Stimulated activated CD8-positive, alpha-beta memory T cell treated with anti-CD3 and anti-CD28 coated beads, Interleukin-12 subunit alpha, Interleukin-12 subunit beta, amount 100 ng/mL, for 1 hour (primary cell): ENCODE data around the gene DNAH8.

Experiments used
- DNase-seq: peaks from one replicate; pipeline ENCODE4 v3.0.0-alpha.2; 2020; ENCODE audit warnings: low read depth

Gene DNAH8

DNA sequence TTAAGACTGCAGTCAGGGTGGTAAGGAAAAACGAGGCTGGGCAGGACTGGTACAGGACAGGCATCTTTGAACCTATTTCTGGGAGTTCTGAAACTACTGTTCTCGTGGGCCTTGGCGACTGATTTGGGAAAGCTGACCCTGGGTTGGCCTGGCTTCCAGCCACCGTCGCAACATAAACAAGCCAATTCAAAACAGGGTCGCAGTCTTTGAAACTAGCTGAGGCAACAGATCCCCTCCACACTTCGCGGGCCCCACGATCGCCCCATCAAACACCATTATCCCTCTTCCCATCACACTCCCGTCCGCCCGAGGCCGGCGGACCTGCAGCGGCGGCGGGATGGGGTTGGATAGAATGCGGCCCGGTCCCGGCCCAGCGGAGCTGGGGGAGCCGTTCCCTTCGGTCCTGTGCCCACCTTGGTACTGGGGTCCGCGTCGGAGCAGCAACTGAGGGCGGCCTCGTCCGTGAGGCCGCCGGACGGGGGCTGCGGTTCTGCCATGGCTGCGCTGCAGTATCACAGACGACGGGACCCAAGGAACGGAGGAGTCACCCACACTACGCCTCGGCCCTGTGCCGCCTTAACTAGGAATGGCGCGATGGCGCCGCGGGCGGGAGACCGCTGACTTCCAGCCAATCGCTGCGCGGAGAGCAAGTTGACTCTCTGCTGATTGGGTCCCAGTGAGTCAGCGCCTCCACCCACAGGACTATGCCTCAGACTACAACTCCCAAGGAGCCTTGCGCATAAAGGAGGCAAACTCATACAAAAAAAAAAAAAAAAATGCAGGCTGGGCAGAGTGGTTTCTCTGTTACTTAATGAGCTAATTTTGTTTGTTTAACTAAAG, 12.3 kb upstream of the DNAH8 start, which contains the start of gene GLO1:
Gene GLO1 (minus strand): TSS at position 588 of the 840 bp plus-strand sequence. CDS start 91 bp downstream, at position 497.
- peak; percentile 95 for DNase-seq

DNA sequence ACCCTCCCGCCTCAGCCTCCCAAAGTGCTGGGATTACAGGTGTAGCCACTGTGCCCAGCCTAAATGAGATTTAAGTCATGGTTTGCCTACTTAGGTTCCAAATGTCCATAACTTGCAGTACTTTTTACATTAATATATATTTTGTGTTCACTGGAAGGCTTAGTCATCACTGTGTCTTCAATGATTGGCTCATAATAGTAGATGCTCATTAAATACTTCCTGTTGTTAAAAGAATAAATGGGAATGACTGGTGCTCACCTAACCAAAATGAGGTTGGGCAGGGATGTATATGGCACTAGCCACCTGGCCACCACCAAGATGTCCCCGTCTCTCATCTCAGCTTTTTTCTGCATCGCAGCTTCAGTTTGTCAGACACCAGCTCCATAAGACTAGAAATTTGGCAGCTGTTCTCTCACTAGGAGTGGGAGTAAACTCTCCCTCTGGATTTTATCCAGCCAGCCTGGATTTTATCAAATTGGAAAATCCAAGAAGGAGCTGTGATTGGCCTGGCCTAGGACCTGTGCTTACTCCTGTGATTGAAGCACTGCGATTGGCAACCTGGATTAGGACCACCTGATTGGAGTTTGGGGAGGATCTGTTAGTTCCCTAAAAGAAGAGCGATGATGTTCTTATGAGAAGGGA, 11.0 kb upstream of the DNAH8 start:
- DNase-seq, result no peak

DNA sequence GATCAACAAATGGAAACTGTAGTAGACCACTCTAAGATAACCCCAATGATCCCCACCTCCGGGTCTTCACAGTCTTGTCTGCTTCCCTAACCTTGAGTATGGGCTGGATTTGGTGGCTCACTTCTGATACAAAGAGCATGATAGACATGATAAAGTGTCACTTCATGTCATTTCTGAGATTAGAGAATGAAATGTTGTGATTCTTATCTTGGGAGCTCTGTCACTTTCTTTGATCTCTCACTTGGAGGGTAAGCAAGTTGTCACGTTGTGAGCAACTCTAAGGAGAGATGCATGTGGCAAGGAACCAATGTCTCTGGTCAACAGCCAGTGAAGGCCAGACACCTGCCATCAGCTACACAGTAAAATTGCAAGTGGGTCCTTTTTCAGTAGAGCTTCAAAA, 9.2 kb upstream of the DNAH8 start:
- no peak for DNase-seq

DNA sequence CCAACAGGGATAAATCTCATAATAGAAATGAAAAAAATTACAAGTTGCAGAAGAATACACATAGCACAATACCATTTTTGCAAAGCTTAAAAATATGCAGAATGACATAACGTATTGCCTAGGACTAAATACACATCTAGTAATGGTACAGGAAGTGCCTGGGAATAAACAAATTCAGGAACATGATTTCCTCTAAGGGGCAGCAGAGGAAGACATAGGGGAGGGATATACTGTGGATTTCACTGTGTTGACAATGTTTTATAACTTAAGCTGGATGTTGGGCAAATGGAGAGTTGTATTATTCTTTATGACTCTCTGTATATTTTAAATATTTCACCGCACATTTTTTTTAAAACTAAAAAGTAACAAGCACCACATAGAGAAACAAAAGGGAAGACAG, 6.6 kb upstream of the DNAH8 start:
- DNase-seq, result no peak

DNA sequence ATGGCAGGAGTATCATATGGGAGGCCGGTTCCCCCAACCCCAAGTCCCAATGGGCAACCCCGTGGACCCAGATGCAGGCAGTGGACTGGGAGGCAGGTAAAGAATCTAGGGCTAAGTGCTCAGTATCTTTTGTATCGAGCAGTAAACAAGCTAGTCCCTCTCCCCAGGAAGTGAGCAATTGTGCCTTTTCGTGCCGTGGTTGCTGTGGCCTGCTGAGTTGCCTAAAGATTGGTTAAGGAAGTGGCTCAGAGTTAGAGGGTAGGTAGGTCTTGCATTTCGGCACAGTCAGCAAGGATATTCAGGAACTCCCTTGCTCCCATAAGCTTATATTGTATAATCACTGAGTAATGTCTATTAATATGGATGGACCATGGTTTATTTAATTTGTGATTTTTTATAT, 1.3 kb upstream of the DNAH8 start:
- DNase-seq, result peak; percentile 26

DNA sequence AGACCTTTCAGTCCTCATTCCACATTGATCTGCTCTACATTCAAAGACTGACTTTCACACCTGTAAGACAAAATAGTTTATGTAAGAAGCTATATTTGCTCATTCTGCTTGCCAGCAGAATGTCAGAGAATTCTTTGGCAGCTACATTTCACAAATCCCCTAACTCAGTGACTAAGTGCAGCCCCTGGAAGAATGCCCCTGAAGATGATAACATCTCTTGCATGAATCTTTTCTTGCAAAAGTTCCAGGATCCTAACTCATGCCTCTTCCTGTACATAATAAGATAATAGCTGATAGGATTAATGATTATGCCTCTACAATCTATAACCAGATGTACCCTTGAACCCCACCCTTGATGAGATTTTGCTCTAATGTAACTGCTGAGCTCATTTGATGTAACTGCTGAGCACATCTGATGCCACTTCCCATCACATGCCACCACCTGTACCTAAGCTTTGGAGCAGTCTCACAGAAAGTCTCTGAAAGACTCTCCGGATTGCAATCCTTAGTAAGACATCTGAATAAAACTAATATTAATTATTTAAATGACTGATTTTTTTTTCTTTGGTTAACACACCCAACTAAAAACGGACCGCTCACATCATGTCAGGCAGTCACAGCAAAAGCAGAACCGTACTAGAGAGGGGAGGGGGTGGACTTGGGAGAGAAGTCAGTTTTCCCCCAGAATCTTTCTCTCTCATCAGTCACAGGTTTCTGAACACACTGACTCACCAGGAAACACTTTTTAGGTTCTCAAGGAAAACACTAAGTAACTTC, 684 bp upstream of the DNAH8 start:
- no peak for DNase-seq

DNA sequence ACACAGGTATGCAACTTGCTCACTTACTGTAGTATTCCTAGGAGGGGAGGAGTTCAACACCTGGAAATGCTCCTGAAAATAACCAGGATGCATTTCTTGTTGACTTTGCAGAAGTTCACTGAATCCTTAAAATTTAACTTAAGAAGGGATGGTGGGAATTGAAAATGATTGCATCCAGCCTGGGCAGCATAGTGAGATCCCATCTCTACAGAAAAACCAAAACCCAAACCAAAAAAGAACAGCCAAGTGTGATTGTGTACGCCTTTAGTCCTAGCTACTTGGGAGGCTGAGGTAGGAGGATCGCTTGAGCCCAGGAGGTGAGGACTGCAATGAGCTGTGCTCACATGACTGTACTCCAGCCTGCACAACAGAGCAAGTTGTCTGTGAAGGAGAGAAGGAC, 1.7 kb downstream of the DNAH8 start:
- DNase-seq, result no peak

DNA sequence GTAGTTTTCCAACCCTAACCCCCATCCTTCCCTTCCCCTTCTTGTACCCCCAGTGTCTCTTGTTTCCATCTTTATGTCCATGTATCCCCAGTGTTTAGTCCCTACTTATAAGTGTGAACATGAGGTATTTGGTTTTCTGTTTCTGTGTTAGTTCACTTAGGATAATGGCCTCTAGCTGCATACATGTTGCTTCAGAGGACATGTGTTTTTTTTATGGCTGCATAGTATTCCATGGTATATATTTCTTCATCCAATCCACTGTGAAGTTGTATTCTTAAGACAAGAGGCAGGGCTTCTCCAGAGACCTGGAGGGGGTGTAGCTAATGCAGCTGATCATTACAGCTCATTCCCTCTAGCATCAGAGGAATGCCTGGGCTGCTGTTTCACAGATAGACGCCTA, 4.2 kb downstream of the DNAH8 start:
- DNase-seq, result no peak

DNA sequence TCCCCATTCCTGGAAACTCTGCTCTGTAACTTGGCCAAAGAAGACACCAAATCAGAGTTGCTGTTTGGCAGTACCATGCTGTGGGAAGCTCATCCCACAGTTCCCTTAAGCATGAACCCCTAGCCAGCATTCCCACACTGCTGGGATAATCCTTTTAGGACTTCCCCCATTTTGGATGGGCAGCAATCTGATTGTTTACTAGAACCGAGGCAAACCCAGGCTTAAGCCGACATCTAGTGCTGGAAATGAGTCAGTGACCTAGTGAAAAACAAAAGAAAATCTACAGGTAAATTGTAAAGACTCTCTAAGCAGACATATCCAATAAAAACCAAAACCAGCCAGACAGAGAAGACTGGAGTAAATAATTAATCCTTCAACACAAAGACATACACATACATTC, 5.2 kb downstream of the DNAH8 start:
- no peak for DNase-seq

DNA sequence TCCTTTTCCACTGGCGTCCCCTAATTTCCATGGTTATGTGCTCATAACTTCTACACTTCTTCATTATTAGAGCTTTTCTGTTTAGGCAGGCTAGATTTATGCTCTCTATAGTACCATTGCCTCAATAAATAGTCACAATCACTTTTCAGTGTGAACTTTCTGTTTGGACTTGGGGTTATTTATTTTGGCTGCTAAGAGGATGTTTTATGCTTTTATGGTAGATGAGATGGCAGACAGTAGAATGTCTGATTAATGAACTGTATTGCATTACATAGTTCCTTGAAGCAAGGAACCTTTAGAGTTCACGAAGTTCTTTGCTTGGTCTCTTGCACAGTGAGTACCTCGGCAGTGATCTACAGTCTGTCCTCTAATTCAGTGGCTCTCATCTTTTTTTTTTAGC, 6.9 kb downstream of the DNAH8 start:
- DNase-seq, result no peak

DNA sequence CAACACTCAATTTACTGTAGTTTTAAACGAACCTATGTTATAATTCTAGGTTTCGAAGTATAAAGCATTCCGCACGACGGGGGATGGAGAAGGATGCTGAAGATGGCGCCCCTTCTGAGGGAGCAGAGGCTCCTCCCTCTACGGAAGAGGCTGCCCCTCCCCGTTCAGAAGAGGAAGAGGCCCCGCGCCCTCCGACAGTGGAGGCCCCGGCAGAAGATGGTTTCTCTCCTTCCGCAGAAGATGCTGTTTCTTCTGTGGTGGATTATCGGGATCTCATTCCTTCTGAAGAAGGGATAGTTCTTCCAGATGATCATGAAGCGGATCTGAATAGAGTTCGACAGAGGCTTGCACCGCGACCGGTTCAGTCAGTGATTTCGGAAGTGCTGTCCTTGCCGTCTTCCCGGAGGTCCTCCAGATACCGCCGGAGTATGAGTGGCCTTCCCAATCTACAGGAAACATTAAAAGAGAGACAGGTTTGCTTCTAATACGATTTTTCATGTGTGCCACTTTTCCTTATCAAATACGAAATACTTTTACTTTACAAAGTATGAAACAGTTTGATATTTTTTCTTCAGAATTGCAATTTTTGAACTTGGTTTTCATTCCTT, 7.7 kb downstream of the DNAH8 start:
- no peak for DNase-seq

DNA sequence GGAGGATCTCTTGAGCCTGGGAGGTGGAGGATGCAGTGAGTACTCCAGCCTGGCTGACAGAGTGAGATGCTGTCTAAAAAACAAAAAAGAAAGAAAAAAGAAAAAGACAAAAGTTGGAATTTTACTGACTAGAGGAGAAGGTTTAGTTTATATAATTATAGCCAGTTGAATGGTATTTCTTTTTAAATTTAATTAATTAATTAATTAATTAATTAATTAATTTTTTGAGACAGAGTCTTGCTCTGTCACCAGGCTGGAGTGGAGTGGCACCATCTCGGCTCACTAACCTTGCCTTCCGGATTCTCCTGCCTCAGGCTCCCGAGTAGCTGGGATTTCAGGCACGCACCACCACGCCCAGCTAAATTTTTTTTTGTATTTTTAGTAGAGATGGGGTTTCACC, 8.7 kb downstream of the DNAH8 start:
- DNase-seq, result no peak

DNA sequence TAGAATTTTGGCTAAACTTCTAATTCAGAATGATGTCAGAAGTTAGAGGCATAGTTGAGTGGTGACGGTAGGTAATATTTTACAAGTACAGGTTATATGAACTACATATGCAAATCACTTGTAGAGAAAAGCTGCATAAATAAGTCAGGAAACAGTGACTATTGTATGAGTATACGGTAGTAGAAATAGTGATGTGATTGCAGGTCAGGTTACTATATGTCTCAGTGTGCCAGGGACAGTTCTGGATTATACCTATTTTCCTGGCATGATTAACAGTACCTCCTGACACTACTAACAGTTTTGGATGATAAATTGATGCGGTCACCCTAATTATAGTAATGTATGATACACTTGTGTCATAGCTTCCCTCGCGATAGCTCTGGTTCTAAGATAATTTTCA, 9.2 kb downstream of the DNAH8 start:
- no peak for DNase-seq

DNA sequence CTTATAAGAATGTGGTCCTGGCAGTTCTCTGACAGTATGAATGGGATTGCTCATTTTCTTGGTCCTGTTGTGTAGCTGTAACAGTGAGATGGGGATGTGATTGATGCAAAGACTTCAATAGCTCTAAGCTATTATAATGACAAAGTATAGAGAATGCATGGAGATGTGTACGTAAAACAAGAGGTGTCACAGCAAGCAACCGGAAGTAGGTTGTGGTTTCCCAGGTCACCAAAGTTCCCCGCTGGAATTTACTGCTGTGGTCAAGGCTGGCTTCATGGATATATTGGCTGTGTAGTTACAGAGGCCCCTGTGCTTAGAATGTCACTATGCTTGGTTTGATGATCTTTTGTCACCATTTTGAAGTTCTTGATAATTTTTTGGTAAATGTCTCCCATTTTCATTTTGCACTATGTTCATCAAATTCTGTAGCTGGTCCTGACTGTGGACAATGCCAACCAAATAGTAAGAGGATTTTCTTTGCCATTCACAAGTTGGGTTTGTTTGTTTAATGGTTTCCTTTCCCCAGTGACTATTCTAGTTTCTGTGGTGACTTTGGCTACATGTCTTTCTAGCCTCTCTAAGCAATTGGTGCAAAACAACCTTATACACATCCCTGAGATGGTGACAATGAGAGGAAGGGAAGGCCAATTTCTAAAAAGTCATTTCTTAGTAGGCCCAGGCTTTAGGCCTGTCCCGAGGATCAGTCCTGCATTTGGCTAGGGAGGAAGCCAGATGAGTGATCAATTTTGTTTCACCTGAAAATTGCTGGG, 10.5 kb downstream of the DNAH8 start:
- DNase-seq, result no peak

DNA sequence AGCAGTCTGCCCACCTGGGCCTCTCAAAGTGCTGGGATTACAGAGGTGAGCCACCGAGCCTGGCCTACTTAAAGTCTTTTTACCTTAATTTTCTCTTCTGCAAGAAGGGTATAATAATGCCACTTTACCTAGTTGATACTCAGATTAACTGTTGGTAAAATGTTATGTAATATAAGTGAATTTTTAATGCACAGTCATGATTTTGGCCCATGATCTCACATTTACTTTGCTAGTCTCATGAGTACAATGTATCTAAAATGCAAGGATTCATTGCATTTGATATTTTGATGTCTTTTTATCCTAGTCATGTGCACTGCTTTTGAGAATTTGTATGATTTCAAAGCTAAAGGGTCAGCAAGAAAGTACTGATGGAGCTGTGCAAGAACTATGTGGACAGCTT, 13.1 kb downstream of the DNAH8 start:
- no peak for DNase-seq

DNA sequence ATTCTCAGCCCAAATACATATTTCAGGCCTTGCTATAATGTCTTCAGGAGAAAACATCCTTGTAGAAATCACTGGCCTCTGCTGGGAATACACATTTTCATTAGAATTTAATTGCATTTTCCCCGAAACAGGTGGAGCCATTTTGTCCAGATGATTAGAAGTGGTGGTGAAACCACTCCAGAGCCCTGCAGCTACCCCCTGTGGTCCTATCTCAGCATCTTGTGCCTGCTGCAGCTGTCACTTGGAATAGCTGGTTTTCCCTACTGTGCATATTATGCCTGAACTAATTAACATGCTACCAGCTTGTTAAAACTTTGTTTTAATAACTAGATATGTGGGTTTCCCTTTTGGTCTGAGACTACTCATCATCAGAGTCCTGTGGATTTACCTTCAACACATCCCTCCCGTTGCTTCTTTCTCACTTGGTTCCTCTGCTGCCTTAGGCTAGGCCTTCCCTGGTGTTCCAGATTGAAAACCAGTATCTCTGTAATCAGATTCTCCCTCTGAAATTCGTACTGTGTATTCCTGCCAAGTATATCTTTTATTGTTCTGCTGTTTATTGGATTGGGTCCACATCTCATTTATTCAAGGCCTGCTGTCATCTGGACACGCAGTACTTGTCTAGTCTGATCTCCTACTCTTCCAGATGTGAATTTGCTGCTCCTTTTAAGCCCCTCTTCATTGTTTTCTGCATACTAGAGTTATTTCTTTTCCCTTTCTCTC, 15.2 kb downstream of the DNAH8 start:
- no peak for DNase-seq

DNA sequence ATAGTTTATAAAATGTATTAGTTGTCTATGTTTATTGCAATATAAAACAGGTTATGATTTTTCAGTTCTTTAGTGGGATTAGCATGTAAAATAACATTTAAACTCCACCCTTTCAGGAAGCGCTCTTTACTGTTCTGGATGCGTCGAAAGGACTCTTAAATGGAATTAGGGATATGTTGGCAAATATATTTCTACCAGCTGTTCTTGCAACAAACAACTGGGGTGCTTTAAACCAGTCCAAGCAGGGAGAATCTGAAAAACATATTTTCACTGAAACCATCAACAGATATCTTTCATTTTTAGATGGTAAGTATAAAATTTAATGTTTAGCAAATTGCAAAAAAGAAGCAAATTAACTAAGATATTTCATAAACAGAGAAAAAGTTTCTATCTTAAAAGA, 21.8 kb downstream of the DNAH8 start:
- no peak for DNase-seq

DNA sequence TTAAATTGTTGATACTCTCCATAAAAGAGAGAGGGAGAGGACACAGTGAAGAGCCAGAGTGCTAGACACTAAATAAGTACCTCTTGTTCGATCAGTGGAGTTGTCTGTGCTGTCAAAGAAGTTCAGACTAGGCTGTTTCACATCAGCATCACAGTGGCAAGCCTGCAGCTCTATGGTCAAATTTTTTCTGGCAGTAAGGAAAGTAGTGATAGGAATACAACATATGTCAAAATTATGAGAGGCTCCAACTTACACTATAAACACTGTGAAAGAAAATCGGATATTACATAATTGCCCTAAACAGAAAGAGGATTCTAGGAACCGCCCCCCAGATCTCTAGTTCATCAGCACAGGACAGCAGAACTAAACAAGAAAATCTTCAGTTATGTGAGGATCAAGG, 23.1 kb downstream of the DNAH8 start:
- DNase-seq, result no peak

DNA sequence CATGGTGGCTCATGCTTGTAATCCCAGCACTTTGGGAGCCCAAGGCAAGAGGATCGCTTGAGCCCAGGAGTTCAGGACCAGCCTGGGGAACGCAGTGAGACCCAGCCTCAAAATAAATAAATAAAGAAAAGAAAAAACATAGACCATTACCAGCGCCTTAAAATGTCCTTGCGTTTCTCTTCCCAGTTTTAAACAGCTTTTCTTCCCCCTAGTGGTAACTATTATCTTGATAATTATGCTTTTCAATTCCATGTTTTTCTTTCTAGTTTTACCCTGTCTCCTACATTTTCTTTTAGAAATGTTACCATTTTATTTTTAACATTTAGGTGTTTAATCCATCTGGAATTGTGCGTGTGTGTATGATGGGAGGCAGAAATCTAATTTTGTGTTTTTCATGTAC, 24.4 kb downstream of the DNAH8 start:
- DNase-seq, result no peak

DNA sequence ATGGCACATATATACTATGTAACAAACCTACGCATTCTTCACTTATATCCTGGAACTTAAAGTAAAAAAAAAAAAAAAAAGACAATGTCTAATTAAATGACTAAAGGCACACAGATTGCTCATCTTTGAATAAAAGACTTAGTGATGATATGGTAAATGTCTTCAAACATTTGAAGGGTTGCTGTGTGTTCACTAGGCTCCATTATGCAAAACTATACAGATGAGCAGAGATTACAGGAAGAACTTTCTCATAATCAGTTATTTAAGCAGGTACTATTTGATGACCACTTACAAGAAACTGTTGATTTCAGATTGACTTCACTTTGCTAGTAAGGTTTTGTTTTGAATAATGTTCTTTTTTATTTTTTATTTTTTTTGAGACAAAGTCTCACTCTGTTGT, 34.4 kb downstream of the DNAH8 start:
- no peak for DNase-seq

DNA sequence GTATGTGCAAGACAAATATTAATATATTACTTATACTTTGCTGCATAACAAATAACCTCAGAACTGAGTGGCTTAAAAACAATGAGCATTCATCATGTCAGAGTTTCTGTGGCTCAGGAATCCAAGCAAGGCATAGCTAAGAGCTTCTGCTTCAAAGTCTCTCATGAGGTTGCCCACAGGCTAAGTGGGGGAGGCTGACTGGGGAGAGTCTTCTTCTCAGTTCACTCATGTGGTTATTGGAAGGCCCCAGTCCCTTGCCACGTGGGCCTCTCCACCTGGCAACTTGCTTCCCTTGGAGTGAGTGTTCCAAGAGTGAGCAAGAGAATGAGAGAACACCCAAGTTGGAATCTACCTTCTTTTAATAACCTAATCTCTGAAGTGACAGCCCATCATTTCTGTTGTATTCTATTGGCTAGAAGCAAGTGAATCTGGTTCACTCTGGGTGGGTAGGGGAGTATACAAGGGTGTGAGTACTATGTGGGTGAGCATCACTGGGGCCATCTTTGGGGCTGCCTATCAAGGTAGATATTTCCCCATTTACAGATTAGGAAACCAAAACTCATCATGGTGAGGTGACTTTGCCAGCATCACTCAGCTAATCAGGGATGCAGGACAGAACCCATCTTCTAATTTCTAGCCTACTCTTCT, 36.0 kb downstream of the DNAH8 start:
- no peak for DNase-seq
